HepG2 (cell line): Measurements from ENCODE around the gene ABCC1. TPM values are rescaled to one million over a fixed set of nuclear protein-coding genes. Genes with fewer than 3 reads are reported as not detected.

Experiments
- DZIP1 ChIP-seq: sonication (generic); formaldehyde crosslinking; IDR thresholded peaks from 2 replicates; pipeline ENCODE4 v1.5.0; 2020; ENCODE audit warnings: mild to moderate bottlenecking, missing genetic modification reagents
- HNRNPH1 ChIP-seq: fragments of 200-400 bp; formaldehyde crosslinking; optimal IDR thresholded peaks from 2 replicates; pipeline ENCODE3; 2017; ENCODE audit warnings: mild to moderate bottlenecking, low read depth, low read length
- JDP2 ChIP-seq: sonication (generic); formaldehyde crosslinking; IDR thresholded peaks from 2 replicates; pipeline ENCODE4 v1.8.1; 2022; ENCODE audit warnings: missing genetic modification reagents, borderline replicate concordance
- LRRFIP1 ChIP-seq: sonication (generic); formaldehyde crosslinking; conservative IDR thresholded peaks from 2 replicates; pipeline ENCODE4 v1.4.0; 2020; ENCODE audit warnings: missing genetic modification reagents
- NFIB ChIP-seq: sonication (generic); formaldehyde crosslinking; IDR thresholded peaks from 2 replicates; pipeline ENCODE4 v1.9.0; 2021; ENCODE audit warnings: missing genetic modification reagents, mild to moderate bottlenecking, borderline replicate concordance
- NKX3-1 ChIP-seq: sonication (generic); formaldehyde crosslinking; IDR thresholded peaks from 2 replicates; pipeline ENCODE4 v1.5.0; 2020; ENCODE audit warnings: missing genetic modification reagents
- SNRNP70 ChIP-seq: fragments of 200-400 bp; formaldehyde crosslinking; IDR thresholded peaks from 2 replicates; pipeline ENCODE4 v1.6.1; 2017; ENCODE audit warnings: mild to moderate bottlenecking, low read depth, low read length, moderate library complexity
- ZBTB3 ChIP-seq: sonication (generic); formaldehyde crosslinking; IDR thresholded peaks from 2 replicates; pipeline ENCODE4 v1.4.0; 2020; ENCODE audit warnings: low read depth, mild to moderate bottlenecking, moderate library complexity, missing genetic modification reagents, borderline replicate concordance
- ZBTB39 ChIP-seq: sonication (generic); formaldehyde crosslinking; IDR thresholded peaks from 2 replicates; pipeline ENCODE4 v1.5.0; 2020; ENCODE audit warnings: missing genetic modification reagents
- ZNF12 ChIP-seq: sonication (generic); formaldehyde crosslinking; IDR thresholded peaks from 2 replicates; pipeline ENCODE4 v1.5.0; 2020; ENCODE audit warnings: missing genetic modification reagents
- ZNF34 ChIP-seq: sonication (generic); formaldehyde crosslinking; IDR thresholded peaks from 2 replicates; pipeline ENCODE4 v1.4.0; 2020; ENCODE audit warnings: mild to moderate bottlenecking, missing genetic modification reagents, borderline replicate concordance
- ZNF556 ChIP-seq: sonication (generic); formaldehyde crosslinking; IDR thresholded peaks from 2 replicates; pipeline ENCODE4 v1.4.0; 2020; ENCODE audit warnings: mild to moderate bottlenecking, missing genetic modification reagents, borderline replicate concordance
- ZNF609 ChIP-seq: sonication (generic); formaldehyde crosslinking; IDR thresholded peaks from 2 replicates; pipeline ENCODE4 v1.4.0; 2020; ENCODE audit warnings: mild to moderate bottlenecking, missing genetic modification reagents, borderline replicate concordance
- ZNF704 ChIP-seq: sonication (generic); formaldehyde crosslinking; IDR thresholded peaks from 2 replicates; pipeline ENCODE4 v1.8.1; 2023; ENCODE audit warnings: mild to moderate bottlenecking, inconsistent platforms, moderate library complexity, missing genetic modification reagents, borderline replicate concordance
- polyA plus RNA-seq, 8 experiments: library from polyadenylated mRNA; depleted of rRNA in 3 of 8; stranded (reverse) in 7 of 8; unstranded in 1 of 8; fragments of >200 nt; fragmentation: Illumina TruSeq in 4 of 8; extraction: Trizol in 4 of 8; gene quantifications; 2 replicates each; pipeline versions ENCODE4 v1.2.1 to v1.2.3, GENCODE V29; 2011 to 2016; ENCODE audit warnings: low read depth in 4 of 8, missing spikeins in 1 of 8, mixed read lengths in 1 of 8; ENCODE audit not compliant: insufficient read depth in 1 of 8
- total RNA-seq, 5 experiments: library from RNA; depleted of rRNA; stranded (reverse); fragments of >200 nt; fragmentation: Illumina TruSeq; extraction: Trizol; gene quantifications; 2 replicates each; pipeline ENCODE4 v1.2.3, GENCODE V29; 2016; ENCODE audit warnings: low read depth in 1 of 5

ABCC1 gene
- total and polyA plus RNA-seq, 2 of the 13 experiments (the other 11 are each of a cell fraction or from before 2014, with no cell fraction given) = 13.0 to 30.6 TPM

- no peak for TF ChIP-seq JDP2 (CRISPR knock-in tag)
- TF ChIP-seq SNRNP70 = no peak
- no peak for TF ChIP-seq NKX3-1 (CRISPR knock-in tag)
- TF ChIP-seq ZNF34 (CRISPR knock-in tag) = no peak
- no peak for TF ChIP-seq LRRFIP1 (CRISPR knock-in tag)
- no peak for TF ChIP-seq ZBTB39 (CRISPR knock-in tag)
- TF ChIP-seq ZNF12 (CRISPR knock-in tag) = no peak; the same call in 1 of the 2 replicates
- TF ChIP-seq ZNF704 = no peak
- no peak for TF ChIP-seq NFIB (CRISPR knock-in tag)
- no peak for TF ChIP-seq HNRNPH1
- TF ChIP-seq ZBTB3 (CRISPR knock-in tag) = no peak
- TF ChIP-seq ZNF556 = no peak
- TF ChIP-seq DZIP1 (CRISPR knock-in tag) = no peak
- 0 out of 2 replicates have a peak, but pooled peaks have one; percentile 24 for TF ChIP-seq ZNF609 (CRISPR knock-in tag)
Measured at GRCh38 chr16:16021988-16022682, 72.7 kb downstream of the ABCC1 start (continued).
